GM18499 (cell line): Measurements from ENCODE around the gene TSPYL4.
A peak's percentile ranks its signal among the peaks of the same experiment; 100 is the strongest.

ENCODE experiments used
- ATAC-seq: cut with Tn5 transposase; IDR thresholded peaks from one replicate; pipeline ENCODE4 v1.9.1; 2021; ENCODE audit warnings: moderate number of reproducible peaks; ENCODE audit not compliant: insufficient read depth, unreplicated experiment

Gene TSPYL4

DNA sequence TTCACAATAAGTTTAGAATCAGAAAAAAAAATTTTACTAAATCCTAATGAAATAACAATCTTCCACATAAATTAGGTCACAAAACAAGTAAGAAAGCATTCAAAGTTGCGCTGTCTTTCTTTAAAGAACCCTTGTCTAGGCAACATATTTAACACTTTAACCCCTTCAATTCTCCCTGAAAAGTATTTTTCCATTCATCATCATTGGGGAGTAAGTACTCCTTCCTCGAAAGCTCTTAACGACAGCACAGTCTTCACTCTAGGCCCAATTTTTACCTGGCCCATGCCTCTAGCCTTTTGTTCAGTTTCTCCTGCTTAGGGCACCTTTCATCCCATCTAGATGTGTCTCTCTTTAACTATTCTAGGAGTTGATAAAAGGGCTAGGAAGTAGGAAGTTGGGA is 23.2 kb upstream of the TSPYL4 start:
- ATAC-seq = no peak

GRCh38 chr6:116271149-116271708 is 17.4 kb upstream of the TSPYL4 start:
- no peak for ATAC-seq

- ATAC-seq = peak; percentile 83
Measured at GRCh38 chr6:116268589-116269293, 14.9 kb upstream of the TSPYL4 start.

DNA sequence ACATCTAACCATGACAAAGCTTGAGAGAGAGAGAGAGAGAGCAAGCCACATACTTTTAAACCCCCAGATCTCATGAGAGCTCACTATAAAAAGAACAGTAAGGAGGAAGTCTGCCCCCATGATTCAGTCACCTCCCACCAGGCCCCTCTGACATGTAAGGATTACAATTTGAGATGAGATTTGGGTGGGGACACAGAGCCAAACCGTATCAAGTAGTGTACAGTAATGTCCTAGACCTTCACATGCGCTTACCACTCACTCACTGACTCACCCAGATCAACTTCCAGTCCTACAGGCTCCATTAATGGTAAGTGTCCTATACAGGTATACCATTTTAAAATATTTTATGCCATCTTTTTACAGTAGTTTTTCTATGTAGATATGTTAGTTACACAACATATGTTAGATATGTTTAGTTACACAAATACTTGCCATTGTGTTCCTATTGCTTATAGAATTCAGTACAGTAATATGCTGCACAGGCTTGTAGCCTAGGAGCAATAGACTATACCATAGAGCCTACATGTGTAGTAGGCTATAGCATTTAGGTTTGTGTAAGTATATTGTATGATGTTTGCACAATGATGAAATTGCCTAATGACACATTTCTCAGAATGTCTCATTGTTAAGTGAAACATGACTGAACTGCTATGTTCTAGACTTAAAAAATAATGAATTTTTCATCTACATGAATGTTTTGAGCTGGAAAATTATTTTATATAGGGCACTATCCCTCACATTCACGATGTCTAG is 14.1 kb upstream of the TSPYL4 start:
- no peak for ATAC-seq

DNA sequence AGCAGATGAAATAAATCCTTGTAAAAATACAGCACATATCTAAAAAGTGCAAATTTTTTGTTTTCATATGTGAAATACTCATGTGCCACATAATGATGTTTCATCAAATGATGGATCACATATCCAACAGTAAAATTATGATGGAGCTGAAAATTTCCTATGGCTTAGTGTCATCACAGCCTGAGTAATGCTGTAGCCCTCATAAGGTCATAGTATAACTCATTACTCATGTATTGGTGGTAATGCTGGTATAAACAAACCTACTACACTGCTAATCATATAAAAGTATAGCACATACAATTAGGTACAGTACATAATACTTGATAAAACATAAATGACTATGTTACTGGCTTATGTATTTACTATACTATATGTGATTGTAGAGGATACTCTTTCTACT is 12.9 kb upstream of the TSPYL4 start:
- ATAC-seq = no peak

DNA sequence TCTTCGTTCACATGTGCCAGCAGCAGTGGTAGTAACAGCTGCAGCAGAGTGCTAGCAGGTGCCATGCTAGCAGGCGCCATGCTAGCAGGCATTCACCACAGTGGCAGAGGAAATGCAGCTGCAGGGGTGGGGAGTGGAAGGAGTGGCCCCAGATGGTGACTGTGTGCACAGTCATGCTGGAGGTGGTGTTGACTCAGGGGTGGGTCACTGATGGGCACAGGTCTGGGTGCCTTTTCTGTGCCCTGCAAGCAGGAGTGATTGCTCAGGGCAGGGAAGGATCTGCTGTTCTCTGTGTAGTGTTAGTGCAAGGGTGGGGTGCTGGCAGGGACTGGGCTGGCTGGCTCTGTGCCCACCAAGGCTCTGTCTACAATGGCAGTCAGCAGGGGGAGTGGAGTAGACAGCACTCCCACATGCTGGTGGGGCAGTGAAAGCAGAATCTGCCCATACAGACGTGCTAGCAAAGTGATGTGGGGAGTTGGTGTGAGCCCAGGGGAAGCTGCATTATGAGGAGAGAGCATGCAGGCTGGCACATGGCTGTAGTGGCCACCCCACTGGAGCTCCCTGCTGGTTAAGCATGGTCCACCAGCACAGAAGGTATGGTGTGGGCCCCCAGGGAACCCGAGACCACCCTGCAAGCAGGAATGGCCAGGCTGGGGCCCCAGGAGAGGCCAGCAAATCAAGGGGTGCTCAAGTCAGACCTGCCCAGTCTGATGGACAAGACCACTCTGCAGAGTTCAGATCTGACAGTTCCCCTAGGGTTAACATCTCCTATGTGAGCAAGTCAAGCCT is 11.4 kb upstream of the TSPYL4 start:
- ATAC-seq = no peak

DNA sequence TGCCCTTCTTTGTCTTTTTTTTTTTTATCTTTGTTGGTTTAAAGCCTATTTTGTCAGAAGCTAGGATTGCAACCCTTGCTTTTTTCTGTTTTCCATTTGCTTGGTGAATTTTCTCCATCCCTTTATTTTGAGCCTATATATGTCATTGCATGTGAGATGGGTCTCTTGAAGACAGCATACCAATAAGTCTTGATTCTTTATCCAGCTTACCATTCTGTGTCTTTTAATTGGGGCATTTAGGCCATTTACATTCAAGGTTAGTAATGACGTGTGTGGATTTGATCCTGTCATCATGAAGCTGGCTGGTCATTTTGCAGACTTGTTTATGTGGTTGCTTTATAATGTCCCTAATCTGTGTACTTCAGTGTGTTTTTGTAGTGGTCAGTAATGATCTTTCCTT is 9.5 kb upstream of the TSPYL4 start:
- ATAC-seq = no peak

GRCh38 chr6:116258520-116258919 is 4.6 kb upstream of the TSPYL4 start:
- ATAC-seq = no peak

GRCh38 chr6:116256694-116257093 is 2.8 kb upstream of the TSPYL4 start:
- no peak for ATAC-seq

DNA sequence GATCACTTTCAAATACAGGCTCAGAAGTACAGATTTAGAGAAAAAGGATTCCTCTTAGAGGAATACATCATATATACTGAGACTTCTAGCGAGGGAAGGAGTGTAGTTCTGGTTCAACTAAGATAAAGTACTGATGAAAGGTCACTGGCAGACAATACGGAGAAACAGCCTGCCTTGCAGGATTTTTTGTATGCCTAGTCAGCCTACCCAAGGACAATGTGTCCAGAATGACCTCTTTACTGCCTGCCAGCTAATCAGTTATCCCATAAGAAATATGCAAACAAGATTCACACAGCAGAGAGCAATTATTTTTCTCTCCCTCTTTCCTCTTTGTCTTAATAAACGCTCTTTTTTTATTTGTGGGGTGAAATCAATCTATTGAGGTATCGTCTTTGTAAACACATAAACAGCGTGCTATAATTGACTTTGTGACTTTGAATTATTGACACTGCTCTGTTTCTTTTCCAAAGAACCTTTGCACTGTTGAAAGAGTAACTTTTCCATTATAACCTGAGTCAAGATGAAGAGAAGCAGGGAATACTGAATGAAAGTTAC is 1.4 kb upstream of the TSPYL4 start:
- ATAC-seq = no peak

DNA sequence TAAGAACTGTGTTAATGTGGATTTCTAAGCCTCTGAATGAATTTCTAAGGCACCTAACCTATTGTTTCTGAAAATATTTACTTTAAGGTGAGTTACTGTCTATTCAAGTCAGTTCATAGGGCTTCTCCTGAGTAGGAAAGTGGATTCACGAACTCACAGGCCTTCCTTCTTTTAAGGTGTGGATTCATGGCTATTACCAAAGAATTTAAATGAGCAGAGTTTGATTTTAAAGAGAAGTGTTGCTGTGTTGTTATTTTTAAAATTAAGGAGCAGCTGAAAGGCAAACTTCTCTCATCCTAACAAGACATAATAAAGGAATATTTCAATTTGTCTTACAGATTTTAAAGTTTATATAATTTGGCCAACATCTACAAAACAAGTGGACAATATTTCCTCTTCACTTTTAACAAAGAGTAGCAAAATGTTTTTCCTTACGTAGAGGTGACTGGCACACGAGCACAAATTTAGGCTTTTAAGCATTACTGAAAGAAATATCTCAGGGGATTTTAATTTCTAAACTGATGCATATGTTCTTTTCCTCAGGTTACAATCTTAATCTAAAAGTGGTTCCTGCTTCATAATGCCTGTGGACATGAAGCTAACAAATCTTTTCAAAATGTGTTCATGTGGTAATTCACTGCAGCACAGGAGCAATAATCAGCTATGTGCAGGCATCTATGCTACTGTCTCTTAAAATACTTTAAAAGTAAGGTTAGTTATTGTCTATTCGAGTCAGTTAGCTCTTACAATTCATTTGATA is 602 bp upstream of the TSPYL4 start:
- peak; percentile 21 for ATAC-seq

GRCh38 chr6:116253188-116253504 is 729 bp downstream of the TSPYL4 start:
- no peak for ATAC-seq

DNA sequence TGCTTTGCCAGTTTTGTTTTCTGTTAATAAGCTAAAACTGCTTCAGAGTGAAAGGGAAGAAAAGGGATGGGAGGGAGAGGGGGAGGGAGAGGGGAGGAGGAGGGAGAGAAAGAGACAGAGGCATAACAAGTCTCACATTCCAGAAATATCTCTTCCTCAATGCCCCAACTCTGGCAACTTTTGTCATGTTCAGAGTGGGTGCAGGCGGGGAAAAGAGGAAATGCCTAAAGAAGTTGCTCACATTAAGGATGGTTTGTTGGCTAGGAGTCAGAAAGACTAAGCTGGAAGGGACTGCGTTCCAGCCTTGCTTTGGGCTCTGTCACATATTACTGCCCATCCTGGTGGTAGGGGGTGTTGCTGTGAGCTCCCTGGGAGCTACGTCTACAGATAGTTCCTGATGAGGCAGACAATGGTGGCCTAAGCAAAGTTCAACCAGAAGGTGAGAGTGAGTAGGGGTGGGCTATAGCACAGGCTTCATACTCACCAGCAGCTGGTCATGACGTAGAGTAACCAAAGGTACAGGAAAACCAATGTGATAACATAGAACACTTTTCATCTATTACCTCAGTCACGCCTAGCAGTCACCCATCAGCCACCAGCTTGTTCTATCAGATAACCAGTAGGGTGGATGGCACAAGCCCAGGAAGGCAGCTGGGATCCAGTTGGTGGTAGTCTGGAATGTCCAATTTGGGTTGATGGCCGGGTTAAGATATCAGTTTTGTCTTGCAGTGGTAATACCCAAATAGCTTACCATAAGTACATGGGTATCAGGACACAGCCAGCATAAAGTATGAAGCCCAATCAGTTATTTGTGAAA is 2.1 kb downstream of the TSPYL4 start:
- no peak for ATAC-seq

DNA sequence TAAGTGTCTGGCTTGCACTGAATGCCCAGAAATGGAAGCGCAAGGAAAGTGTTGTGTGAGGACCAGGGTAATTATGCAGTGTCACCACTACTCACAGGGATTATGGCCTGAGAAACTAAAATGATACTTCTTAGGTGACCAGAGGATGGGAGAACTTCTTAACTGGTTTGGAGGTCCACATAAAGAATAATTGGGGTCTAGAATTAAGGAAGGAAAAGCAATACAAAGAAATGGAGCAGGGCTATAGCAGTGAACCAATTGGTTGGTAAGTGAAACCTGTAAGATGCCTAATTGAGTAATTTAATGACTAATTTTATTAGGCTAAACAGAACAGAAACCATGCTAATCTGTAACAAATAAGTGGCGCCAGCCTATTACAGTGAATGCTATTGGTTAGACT is 5.3 kb downstream of the TSPYL4 start:
- ATAC-seq = no peak

DNA sequence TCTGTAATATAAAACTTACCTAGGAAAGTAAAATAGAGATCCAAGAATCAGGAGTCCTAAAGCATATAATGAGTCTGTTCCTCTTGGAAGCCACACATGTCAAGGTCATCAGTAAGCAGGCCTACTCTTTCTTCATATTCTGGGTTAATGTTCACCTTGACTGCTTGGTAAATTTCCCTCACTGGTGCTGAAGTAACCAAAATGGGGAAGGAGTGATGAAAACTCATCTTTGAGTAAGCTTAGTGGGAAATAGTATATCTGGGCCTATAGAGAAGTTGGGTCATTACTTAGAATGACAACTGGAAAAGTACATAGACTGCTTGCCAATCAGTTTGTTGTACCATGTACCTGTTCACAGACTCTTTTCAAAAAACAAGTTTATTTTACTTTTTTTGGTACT is 6.6 kb downstream of the TSPYL4 start:
- ATAC-seq = no peak

DNA sequence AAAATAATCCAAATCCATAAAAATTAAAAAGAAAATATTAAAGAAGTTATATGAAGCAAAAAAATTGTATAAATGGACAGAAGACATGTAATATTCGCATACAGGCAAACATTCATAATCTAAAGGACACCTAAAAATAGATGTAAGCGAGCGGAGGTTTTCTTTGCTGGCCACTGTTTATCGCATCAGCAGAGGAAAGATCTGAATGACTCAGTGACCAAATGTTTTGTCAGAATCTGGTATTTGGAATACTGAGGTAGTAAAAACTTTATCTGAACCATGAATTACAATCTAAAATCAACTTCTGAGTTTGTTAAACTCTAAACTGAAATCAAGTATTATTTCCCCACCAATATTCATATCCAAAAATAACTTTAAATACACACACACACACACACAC is 7.8 kb downstream of the TSPYL4 start:
- no peak for ATAC-seq

- ATAC-seq = no peak
Measured at GRCh38 chr6:116244284-116244683, 9.6 kb downstream of the TSPYL4 start.

GRCh38 chr6:116239856-116240255 is 14.0 kb downstream of the TSPYL4 start:
- no peak for ATAC-seq

DNA sequence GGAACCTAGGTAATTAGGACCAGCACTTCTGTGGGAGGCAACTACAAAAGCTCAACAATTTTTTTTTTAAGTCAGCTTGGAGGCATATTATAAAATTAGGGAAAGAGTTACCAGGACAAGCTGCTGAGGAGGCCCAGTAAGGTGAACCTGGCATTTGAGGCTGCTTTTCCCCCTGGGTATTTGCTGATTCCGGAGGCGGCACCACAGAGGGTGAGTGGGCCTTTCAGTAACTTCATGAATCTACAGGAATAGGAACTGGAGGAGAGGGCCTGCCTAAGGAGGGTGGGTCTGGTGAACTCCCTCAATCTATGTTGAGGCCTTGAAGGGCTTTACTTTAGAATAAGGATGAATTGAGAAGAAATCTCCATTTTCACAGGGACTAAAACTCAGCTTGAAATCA is 14.6 kb downstream of the TSPYL4 start:
- ATAC-seq = no peak
